HepG2 (cell line): ENCODE data around the gene NELFB. TPM values are rescaled to one million over a fixed set of nuclear protein-coding genes. Genes with fewer than 3 reads are reported as not detected.

Experiments
- FOXP1 ChIP-seq, 2 experiments: fragments of 450-650 bp in 1 of 2; IDR thresholded peaks; 2 replicates each; pipeline ENCODE4 v1.6.1; 2017 to 2018; ENCODE audit warnings: antibody characterized with exemption in 1 of 2
- POLR2A ChIP-seq, 2 experiments: IDR thresholded peaks; 2 replicates each; pipeline ENCODE4 v1.6.1; 2011; ENCODE audit warnings: low read depth in 2 of 2, low read length in 2 of 2, mild to moderate bottlenecking in 1 of 2, moderate library complexity in 1 of 2; ENCODE audit not compliant: insufficient read depth in 1 of 2
- SP1 ChIP-seq, 2 experiments: fragments of 450-650 bp in 1 of 2; sonication (generic) in 1 of 2; formaldehyde crosslinking in 1 of 2; IDR thresholded peaks; 2 replicates each; pipeline versions ENCODE4 v1.4.0 to v1.6.1; 2016 to 2020; ENCODE audit warnings: missing genetic modification reagents in 1 of 2
- SRSF4 ChIP-seq: fragments of 200-400 bp; formaldehyde crosslinking; IDR thresholded peaks from one replicate; pipeline ENCODE4 v1.6.1; 2018; ENCODE audit warnings: mild to moderate bottlenecking, low read depth, low read length, moderate library complexity; ENCODE audit not compliant: poor library complexity, severe bottlenecking
- ZBTB20 ChIP-seq: sonication (generic); formaldehyde crosslinking; IDR thresholded peaks from 2 replicates; pipeline ENCODE4 v1.8.1; 2023; ENCODE audit warnings: missing genetic modification reagents, low read depth, mild to moderate bottlenecking, borderline replicate concordance
- ZFP82 ChIP-seq: sonication (generic); formaldehyde crosslinking; IDR thresholded peaks from 2 replicates; pipeline ENCODE4 v1.5.1; 2020; ENCODE audit warnings: mild to moderate bottlenecking, missing genetic modification reagents, borderline replicate concordance
- ZNF274 ChIP-seq: sonication (generic); formaldehyde crosslinking; IDR thresholded peaks from 2 replicates; pipeline ENCODE4 v1.5.1; 2020; ENCODE audit warnings: mild to moderate bottlenecking, missing genetic modification reagents
- ZNF30 ChIP-seq: sonication (generic); formaldehyde crosslinking; IDR thresholded peaks from 2 replicates; pipeline ENCODE4 v1.5.0; 2020; ENCODE audit warnings: mild to moderate bottlenecking, missing genetic modification reagents
- ZNF782 ChIP-seq: sonication (generic); formaldehyde crosslinking; IDR thresholded peaks from 2 replicates; pipeline ENCODE4 v1.4.0; 2020; ENCODE audit warnings: missing genetic modification reagents, mild to moderate bottlenecking, borderline replicate concordance
- ZNF850 ChIP-seq: sonication (generic); formaldehyde crosslinking; conservative IDR thresholded peaks from 2 replicates; pipeline ENCODE4 v1.9.0; 2021; ENCODE audit warnings: mild to moderate bottlenecking, missing genetic modification reagents
- polyA plus RNA-seq, 8 experiments: library from polyadenylated mRNA; depleted of rRNA in 3 of 8; stranded (reverse) in 7 of 8; unstranded in 1 of 8; fragments of >200 nt; fragmentation: Illumina TruSeq in 4 of 8; extraction: Trizol in 4 of 8; gene quantifications; 2 replicates each; pipeline versions ENCODE4 v1.2.1 to v1.2.3, GENCODE V29; 2011 to 2016; ENCODE audit warnings: low read depth in 4 of 8, missing spikeins in 1 of 8, mixed read lengths in 1 of 8; ENCODE audit not compliant: insufficient read depth in 1 of 8
- total RNA-seq, 5 experiments: library from RNA; depleted of rRNA; stranded (reverse); fragments of >200 nt; fragmentation: Illumina TruSeq; extraction: Trizol; gene quantifications; 2 replicates each; pipeline ENCODE4 v1.2.3, GENCODE V29; 2016; ENCODE audit warnings: low read depth in 1 of 5
- TF ChIP-seq, protein P1 (sequence below): sonication (generic); formaldehyde crosslinking; IDR thresholded peaks from 2 replicates; pipeline ENCODE4 v1.4.0; 2020; ENCODE audit warnings: missing genetic modification reagents
- TF ChIP-seq, protein P2 (sequence below): sonication (generic); formaldehyde crosslinking; IDR thresholded peaks from 2 replicates; pipeline ENCODE4 v1.4.0; 2020; ENCODE audit warnings: mild to moderate bottlenecking, low read depth, missing genetic modification reagents
- TF ChIP-seq, protein P3 (sequence below): sonication (generic); formaldehyde crosslinking; IDR thresholded peaks from 2 replicates; pipeline ENCODE4 v1.4.0; 2020; ENCODE audit warnings: missing genetic modification reagents, borderline replicate concordance
- TF ChIP-seq, protein P4 (sequence below): sonication (generic); formaldehyde crosslinking; IDR thresholded peaks from 2 replicates; pipeline ENCODE4 v1.8.1; 2023; ENCODE audit warnings: mild to moderate bottlenecking, missing genetic modification reagents

Gene NELFB
- total and polyA plus RNA-seq, 2 of the 13 experiments (the other 11 are each of a cell fraction or from before 2014, with no cell fraction given) = 26.5 to 45.8 TPM

DNA sequence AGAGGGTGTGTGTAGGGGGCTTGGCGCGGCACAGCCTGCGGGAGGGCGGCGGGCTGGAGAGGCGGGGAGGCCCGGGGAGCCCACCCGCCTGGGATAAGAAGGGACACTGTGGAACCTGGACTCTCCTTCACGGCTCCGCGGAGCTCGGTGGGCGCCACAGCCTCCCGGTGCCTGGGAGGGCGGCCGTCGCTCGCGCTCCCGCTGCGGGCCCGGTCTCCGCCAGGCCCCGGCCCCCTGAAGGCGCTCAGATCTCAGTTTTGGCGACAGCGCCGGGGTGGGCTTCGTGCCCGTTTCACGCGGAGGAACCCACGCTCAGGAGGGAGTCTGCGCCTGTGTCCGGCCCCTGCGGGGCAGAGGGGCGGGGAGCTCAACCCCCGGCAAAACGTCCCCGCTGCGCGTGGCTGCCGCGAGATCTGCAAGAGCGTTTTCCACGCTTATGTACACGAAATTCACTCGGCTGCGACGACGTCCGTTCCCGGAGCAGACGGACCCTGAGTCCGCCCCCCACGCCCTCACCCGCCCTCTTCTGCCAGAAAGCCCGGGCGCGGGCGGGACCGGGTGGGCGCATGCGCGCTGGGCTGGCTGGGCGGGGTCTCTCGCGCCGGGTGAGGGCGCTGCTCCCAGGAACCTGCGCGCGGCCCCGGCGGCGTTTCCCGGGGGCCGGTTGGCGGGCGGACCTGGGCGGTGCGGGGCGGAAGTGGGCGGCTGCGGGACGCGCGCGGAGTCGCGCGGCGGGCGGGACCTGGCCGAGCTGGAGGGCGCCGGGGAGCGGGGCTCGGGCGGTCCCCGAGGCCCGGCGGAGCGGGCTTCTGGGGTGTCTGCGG lies at the start of gene NELFB (continued):
- no peak for TF ChIP-seq SRSF4
- TF ChIP-seq, protein P1, sequence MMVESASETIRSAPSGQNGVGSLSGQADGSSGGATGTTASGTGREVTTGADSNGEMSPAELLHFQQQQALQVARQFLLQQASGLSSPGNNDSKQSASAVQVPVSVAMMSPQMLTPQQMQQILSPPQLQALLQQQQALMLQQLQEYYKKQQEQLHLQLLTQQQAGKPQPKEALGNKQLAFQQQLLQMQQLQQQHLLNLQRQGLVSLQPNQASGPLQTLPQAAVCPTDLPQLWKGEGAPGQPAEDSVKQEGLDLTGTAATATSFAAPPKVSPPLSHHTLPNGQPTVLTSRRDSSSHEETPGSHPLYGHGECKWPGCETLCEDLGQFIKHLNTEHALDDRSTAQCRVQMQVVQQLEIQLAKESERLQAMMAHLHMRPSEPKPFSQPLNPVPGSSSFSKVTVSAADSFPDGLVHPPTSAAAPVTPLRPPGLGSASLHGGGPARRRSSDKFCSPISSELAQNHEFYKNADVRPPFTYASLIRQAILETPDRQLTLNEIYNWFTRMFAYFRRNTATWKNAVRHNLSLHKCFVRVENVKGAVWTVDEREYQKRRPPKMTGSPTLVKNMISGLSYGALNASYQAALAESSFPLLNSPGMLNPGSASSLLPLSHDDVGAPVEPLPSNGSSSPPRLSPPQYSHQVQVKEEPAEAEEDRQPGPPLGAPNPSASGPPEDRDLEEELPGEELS (CRISPR knock-in tag) = no peak
- 0 out of 2 replicates have a peak, but pooled peaks have one; percentile 6 for TF ChIP-seq ZNF30 (CRISPR knock-in tag)
- TF ChIP-seq ZBTB20 (CRISPR knock-in tag) = peak; percentile 64; the same call in 1 of the 2 replicates
- no peak for TF ChIP-seq ZNF850 (CRISPR knock-in tag)
- peak in 1 of 2 experiments; percentile 80; a peak in 2 of 4 replicates for TF ChIP-seq POLR2A (IDR thresholded peaks at IDR 0.05; ENCODE audit: insufficient read depth in 1 of 2, low read depth in 2 of 2, low read length in 2 of 2)
- no peak for TF ChIP-seq SP1 (IDR thresholded peaks at IDR 0.05)
- peak; percentile 82 for TF ChIP-seq SP1 (CRISPR knock-in tag; IDR thresholded peaks at IDR 0.05)
- TF ChIP-seq, protein P2, sequence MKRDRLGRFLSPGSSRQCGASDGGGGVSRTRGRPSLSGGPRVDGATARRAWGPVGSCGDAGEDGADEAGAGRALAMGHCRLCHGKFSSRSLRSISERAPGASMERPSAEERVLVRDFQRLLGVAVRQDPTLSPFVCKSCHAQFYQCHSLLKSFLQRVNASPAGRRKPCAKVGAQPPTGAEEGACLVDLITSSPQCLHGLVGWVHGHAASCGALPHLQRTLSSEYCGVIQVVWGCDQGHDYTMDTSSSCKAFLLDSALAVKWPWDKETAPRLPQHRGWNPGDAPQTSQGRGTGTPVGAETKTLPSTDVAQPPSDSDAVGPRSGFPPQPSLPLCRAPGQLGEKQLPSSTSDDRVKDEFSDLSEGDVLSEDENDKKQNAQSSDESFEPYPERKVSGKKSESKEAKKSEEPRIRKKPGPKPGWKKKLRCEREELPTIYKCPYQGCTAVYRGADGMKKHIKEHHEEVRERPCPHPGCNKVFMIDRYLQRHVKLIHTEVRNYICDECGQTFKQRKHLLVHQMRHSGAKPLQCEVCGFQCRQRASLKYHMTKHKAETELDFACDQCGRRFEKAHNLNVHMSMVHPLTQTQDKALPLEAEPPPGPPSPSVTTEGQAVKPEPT (CRISPR knock-in tag) = no peak
- TF ChIP-seq ZNF782 (CRISPR knock-in tag) = no peak
- TF ChIP-seq, protein P3, sequence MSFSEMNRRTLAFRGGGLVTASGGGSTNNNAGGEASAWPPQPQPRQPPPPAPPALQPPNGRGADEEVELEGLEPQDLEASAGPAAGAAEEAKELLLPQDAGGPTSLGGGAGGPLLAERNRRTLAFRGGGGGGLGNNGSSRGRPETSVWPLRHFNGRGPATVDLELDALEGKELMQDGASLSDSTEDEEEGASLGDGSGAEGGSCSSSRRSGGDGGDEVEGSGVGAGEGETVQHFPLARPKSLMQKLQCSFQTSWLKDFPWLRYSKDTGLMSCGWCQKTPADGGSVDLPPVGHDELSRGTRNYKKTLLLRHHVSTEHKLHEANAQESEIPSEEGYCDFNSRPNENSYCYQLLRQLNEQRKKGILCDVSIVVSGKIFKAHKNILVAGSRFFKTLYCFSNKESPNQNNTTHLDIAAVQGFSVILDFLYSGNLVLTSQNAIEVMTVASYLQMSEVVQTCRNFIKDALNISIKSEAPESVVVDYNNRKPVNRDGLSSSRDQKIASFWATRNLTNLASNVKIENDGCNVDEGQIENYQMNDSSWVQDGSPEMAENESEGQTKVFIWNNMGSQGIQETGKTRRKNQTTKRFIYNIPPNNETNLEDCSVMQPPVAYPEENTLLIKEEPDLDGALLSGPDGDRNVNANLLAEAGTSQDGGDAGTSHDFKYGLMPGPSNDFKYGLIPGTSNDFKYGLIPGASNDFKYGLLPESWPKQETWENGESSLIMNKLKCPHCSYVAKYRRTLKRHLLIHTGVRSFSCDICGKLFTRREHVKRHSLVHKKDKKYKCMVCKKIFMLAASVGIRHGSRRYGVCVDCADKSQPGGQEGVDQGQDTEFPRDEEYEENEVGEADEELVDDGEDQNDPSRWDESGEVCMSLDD = 0 out of 2 replicates have a peak, but pooled peaks have one; percentile 4
- no peak for TF ChIP-seq ZFP82 (CRISPR knock-in tag)
- TF ChIP-seq, protein P4, sequence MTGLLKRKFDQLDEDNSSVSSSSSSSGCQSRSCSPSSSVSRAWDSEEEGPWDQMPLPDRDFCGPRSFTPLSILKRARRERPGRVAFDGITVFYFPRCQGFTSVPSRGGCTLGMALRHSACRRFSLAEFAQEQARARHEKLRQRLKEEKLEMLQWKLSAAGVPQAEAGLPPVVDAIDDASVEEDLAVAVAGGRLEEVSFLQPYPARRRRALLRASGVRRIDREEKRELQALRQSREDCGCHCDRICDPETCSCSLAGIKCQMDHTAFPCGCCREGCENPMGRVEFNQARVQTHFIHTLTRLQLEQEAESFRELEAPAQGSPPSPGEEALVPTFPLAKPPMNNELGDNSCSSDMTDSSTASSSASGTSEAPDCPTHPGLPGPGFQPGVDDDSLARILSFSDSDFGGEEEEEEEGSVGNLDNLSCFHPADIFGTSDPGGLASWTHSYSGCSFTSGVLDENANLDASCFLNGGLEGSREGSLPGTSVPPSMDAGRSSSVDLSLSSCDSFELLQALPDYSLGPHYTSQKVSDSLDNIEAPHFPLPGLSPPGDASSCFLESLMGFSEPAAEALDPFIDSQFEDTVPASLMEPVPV (CRISPR knock-in tag) = no peak
- no peak for TF ChIP-seq FOXP1 (IDR thresholded peaks at IDR 0.05)
- TF ChIP-seq FOXP1 (CRISPR knock-in tag; IDR thresholded peaks at IDR 0.05) = no peak
- no peak for TF ChIP-seq ZNF274 (CRISPR knock-in tag)
- TF ChIP-seq, all 625 proteins: peak for 175
